Stimulated activated naive CD8-positive, alpha-beta T cell treated with anti-CD3 and anti-CD28 coated beads, Interleukin-15, Interleukin-2, amounts not matched to agents 100 ng/mL and 50 ng/mL, for 24 hours (primary cell): ENCODE measurements around the gene TOMM7.
"Not testable (repeated sequence)": the region's sequence is repeated elsewhere in the genome, so short reads cannot be mapped to it uniquely, and the experiment has no call there.

Experiments
- H3K27ac Mint-ChIP-seq: one replicate; pipeline ENCODE4 v1.8.0; 2021; ENCODE audit warnings: mild to moderate bottlenecking, mixed read lengths
- H3K27me3 Mint-ChIP-seq: one replicate; pipeline ENCODE4 v1.8.0; 2021; ENCODE audit warnings: mixed read lengths
- H3K36me3 Mint-ChIP-seq: one replicate; pipeline ENCODE4 v1.8.0; 2021; ENCODE audit warnings: low read depth, mixed read lengths
- H3K4me1 Mint-ChIP-seq: one replicate; pipeline ENCODE4 v1.8.0; 2021; ENCODE audit warnings: low read depth, mixed read lengths
- H3K4me3 Mint-ChIP-seq: one replicate; pipeline ENCODE4 v1.8.0; 2021; ENCODE audit warnings: mild to moderate bottlenecking, mixed read lengths
- H3K9me3 Mint-ChIP-seq: one replicate; pipeline ENCODE4 v1.8.0; 2021; ENCODE audit warnings: mixed read lengths

TOMM7 gene

GRCh38 chr7:22814261-22815208 lies 8.1 kb downstream of the TOMM7 start:
- peaks cover 61% of the 10 kb centered on the region for H3K36me3 Mint-ChIP-seq
- peaks cover 33% of the 10 kb centered on the region for H3K4me1 Mint-ChIP-seq
- H3K27ac Mint-ChIP-seq: peak overlapping the region; percentile 76

GRCh38 chr7:22812353-22812752 lies 10.3 kb downstream of the TOMM7 start:
- no peak overlapping the region for H3K4me3 Mint-ChIP-seq
- no peaks in the 10 kb centered on the region for H3K27me3 Mint-ChIP-seq
- H3K9me3 Mint-ChIP-seq: no peaks in the 10 kb centered on the region
- peaks cover 16% of the 10 kb centered on the region for H3K4me1 Mint-ChIP-seq
- H3K36me3 Mint-ChIP-seq: peaks cover 49% of the 10 kb centered on the region
- H3K27ac Mint-ChIP-seq: no peak overlapping the region

More at GRCh38 chr7:22814261-22815208, 8.1 kb downstream of the TOMM7 start:
- Mint-ChIP-seq H3K9me3 (no peaks in the 10 kb centered on the region), H3K4me3 (no peak overlapping the region), H3K27me3 (no peaks in the 10 kb centered on the region)

- H3K27ac Mint-ChIP-seq: no peak overlapping the region
- no peak overlapping the region for H3K4me3 Mint-ChIP-seq
- no peaks in the 10 kb centered on the region for H3K27me3 Mint-ChIP-seq
- H3K9me3 Mint-ChIP-seq: no peaks in the 10 kb centered on the region
- H3K4me1 Mint-ChIP-seq: peaks cover 14% of the 10 kb centered on the region
- peaks cover 43% of the 10 kb centered on the region for H3K36me3 Mint-ChIP-seq
These were observed 10.8 kb downstream of the TOMM7 start for GRCh38 chr7:22811746-22812280.

- Mint-ChIP-seq H3K36me3 (peaks cover 36% of the 10 kb centered on the region), H3K4me1 (peaks cover 8% of the 10 kb centered on the region), H3K9me3 (no peaks in the 10 kb centered on the region), H3K27me3 (no peaks in the 10 kb centered on the region), H3K27ac (peak overlapping the region; percentile 18), H3K4me3 (no peak overlapping the region)
These were observed 11.8 kb downstream of the TOMM7 start for GRCh38 chr7:22810843-22811242.

GRCh38 chr7:22809902-22810642 lies 12.6 kb downstream of the TOMM7 start:
- Mint-ChIP-seq H3K27ac (peak overlapping the region; percentile 18), H3K9me3 (no peaks in the 10 kb centered on the region), H3K4me1 (peaks cover 4% of the 10 kb centered on the region), H3K4me3 (no peak overlapping the region), H3K36me3 (peaks cover 36% of the 10 kb centered on the region), H3K27me3 (no peaks in the 10 kb centered on the region)

- Mint-ChIP-seq H3K27ac (no peak overlapping the region), H3K27me3 (no peaks in the 10 kb centered on the region), H3K4me3 (no peak overlapping the region)
These were observed 14.5 kb downstream of the TOMM7 start for GRCh38 chr7:22808140-22808539.

GRCh38 chr7:22806752-22807151 lies 15.9 kb downstream of the TOMM7 start:
- H3K4me1 Mint-ChIP-seq: no peaks in the 10 kb centered on the region
- no peaks in the 10 kb centered on the region for H3K9me3 Mint-ChIP-seq
- H3K36me3 Mint-ChIP-seq: peaks cover 8% of the 10 kb centered on the region
- no peak overlapping the region for H3K4me3 Mint-ChIP-seq
- H3K27me3 Mint-ChIP-seq: no peaks in the 10 kb centered on the region
- no peak overlapping the region for H3K27ac Mint-ChIP-seq

More at GRCh38 chr7:22808140-22808539, 14.5 kb downstream of the TOMM7 start:
- Mint-ChIP-seq H3K4me1 (no peaks in the 10 kb centered on the region), H3K36me3 (peaks cover 22% of the 10 kb centered on the region), H3K9me3 (no peaks in the 10 kb centered on the region)

- no peaks in the 10 kb centered on the region for H3K27me3 Mint-ChIP-seq
- H3K4me1 Mint-ChIP-seq: no peaks in the 10 kb centered on the region
- H3K9me3 Mint-ChIP-seq: no peaks in the 10 kb centered on the region
- H3K36me3 Mint-ChIP-seq: no peaks in the 10 kb centered on the region
- no peak overlapping the region for H3K4me3 Mint-ChIP-seq
- H3K27ac Mint-ChIP-seq: no peak overlapping the region
These were observed 17.4 kb downstream of the TOMM7 start for GRCh38 chr7:22805227-22805626.

GRCh38 chr7:22802831-22803230 lies 19.8 kb downstream of the TOMM7 start:
- not testable (repeated sequence) for H3K27me3 Mint-ChIP-seq, H3K9me3 Mint-ChIP-seq, H3K36me3 Mint-ChIP-seq, H3K27ac Mint-ChIP-seq, H3K4me3 Mint-ChIP-seq, H3K4me1 Mint-ChIP-seq

GRCh38 chr7:22802426-22802825 lies 20.2 kb downstream of the TOMM7 start:
- no peaks in the 10 kb centered on the region for H3K36me3 Mint-ChIP-seq
- H3K4me3 Mint-ChIP-seq: no peak overlapping the region
- no peaks in the 10 kb centered on the region for H3K9me3 Mint-ChIP-seq
- H3K27me3 Mint-ChIP-seq: no peaks in the 10 kb centered on the region
- no peak overlapping the region for H3K27ac Mint-ChIP-seq
- no peaks in the 10 kb centered on the region for H3K4me1 Mint-ChIP-seq

GRCh38 chr7:22801912-22802311 lies 20.7 kb downstream of the TOMM7 start:
- H3K9me3 Mint-ChIP-seq: no peaks in the 10 kb centered on the region
- H3K27ac Mint-ChIP-seq: no peak overlapping the region
- no peaks in the 10 kb centered on the region for H3K4me1 Mint-ChIP-seq
- H3K27me3 Mint-ChIP-seq: no peaks in the 10 kb centered on the region
- H3K4me3 Mint-ChIP-seq: no peak overlapping the region
- H3K36me3 Mint-ChIP-seq: no peaks in the 10 kb centered on the region

GRCh38 chr7:22799633-22800032 lies 23.0 kb downstream of the TOMM7 start:
- H3K4me1 Mint-ChIP-seq: no peaks in the 10 kb centered on the region
- H3K27ac Mint-ChIP-seq: no peak overlapping the region
- H3K27me3 Mint-ChIP-seq: no peaks in the 10 kb centered on the region
- no peak overlapping the region for H3K4me3 Mint-ChIP-seq
- H3K36me3 Mint-ChIP-seq: no peaks in the 10 kb centered on the region
- peaks cover 2% of the 10 kb centered on the region for H3K9me3 Mint-ChIP-seq

- Mint-ChIP-seq H3K9me3 (peaks cover 2% of the 10 kb centered on the region), H3K4me3 (no peak overlapping the region), H3K36me3 (no peaks in the 10 kb centered on the region), H3K27me3 (peaks cover 12% of the 10 kb centered on the region), H3K4me1 (no peaks in the 10 kb centered on the region), H3K27ac (no peak overlapping the region)
These were observed 28.8 kb downstream of the TOMM7 start for GRCh38 chr7:22793593-22794462.
